Activated naive CD4-positive, alpha-beta T cell treated with anti-CD3 and anti-CD28 coated beads, Interleukin-2, amount 50 U/mL, for 24 hours (primary cell): ENCODE data around the gene FOXM1.

ENCODE experiments used
- H3K27ac Mint-ChIP-seq: one replicate; pipeline ENCODE4 v1.8.0; 2021; ENCODE audit warnings: mild to moderate bottlenecking, mixed read lengths
- H3K27me3 Mint-ChIP-seq: one replicate; pipeline ENCODE4 v1.8.0; 2021; ENCODE audit warnings: mixed read lengths
- H3K36me3 Mint-ChIP-seq: one replicate; pipeline ENCODE4 v1.8.0; 2021; ENCODE audit warnings: mixed read lengths
- H3K4me1 Mint-ChIP-seq: one replicate; pipeline ENCODE4 v1.8.0; 2021; ENCODE audit warnings: mixed read lengths
- H3K4me3 Mint-ChIP-seq: one replicate; pipeline ENCODE4 v1.8.0; 2021; ENCODE audit warnings: mild to moderate bottlenecking, mixed read lengths
- H3K9me3 Mint-ChIP-seq: one replicate; pipeline ENCODE4 v1.8.0; 2021; ENCODE audit warnings: mixed read lengths

The FOXM1 gene

GRCh38 chr12:2858334-2858733 lies 18.6 kb downstream of the FOXM1 start:
- Mint-ChIP-seq H3K4me1 (peaks cover 3% of the 10 kb centered on the region), H3K36me3 (peaks cover 1% of the 10 kb centered on the region), H3K9me3 (no peaks in the 10 kb centered on the region), H3K27ac (no peak overlapping the region), H3K27me3 (no peaks in the 10 kb centered on the region), H3K4me3 (no peak overlapping the region)

GRCh38 chr12:2857576-2857975 lies 19.4 kb downstream of the FOXM1 start:
- H3K9me3 Mint-ChIP-seq: no peaks in the 10 kb centered on the region
- H3K4me3 Mint-ChIP-seq: no peak overlapping the region
- H3K27ac Mint-ChIP-seq: no peak overlapping the region
- peaks cover 3% of the 10 kb centered on the region for H3K4me1 Mint-ChIP-seq
- peaks cover 1% of the 10 kb centered on the region for H3K36me3 Mint-ChIP-seq
- H3K27me3 Mint-ChIP-seq: no peaks in the 10 kb centered on the region

- Mint-ChIP-seq H3K4me1 (peaks cover 3% of the 10 kb centered on the region), H3K4me3 (no peak within 1 kb of the TSS), H3K27me3 (no peaks in the 10 kb centered on the region), H3K27ac (peak within 1 kb of the TSS; percentile 63), H3K9me3 (no peaks in the 10 kb centered on the region), H3K36me3 (peaks cover 1% of the 10 kb centered on the region)
Measured at GRCh38 chr12:2857021-2857431, 19.9 kb downstream of the FOXM1 start, which contains the start of gene TEX52. Gene TEX52, minus strand, starts transcription at chr12:2857039. Its CDS starts 13 bp downstream, at chr12:2857026.

GRCh38 chr12:2856051-2856450 lies 20.9 kb downstream of the FOXM1 start:
- Mint-ChIP-seq H3K4me3 (no peak overlapping the region), H3K27me3 (no peaks in the 10 kb centered on the region), H3K36me3 (peaks cover 1% of the 10 kb centered on the region), H3K4me1 (peaks cover 3% of the 10 kb centered on the region), H3K9me3 (no peaks in the 10 kb centered on the region), H3K27ac (peak overlapping the region; percentile 63)

- H3K27ac Mint-ChIP-seq: no peak overlapping the region
- H3K36me3 Mint-ChIP-seq: peaks cover 1% of the 10 kb centered on the region
Measured at GRCh38 chr12:2855546-2855945, 21.4 kb downstream of the FOXM1 start.

GRCh38 chr12:2854669-2855453 lies 22.1 kb downstream of the FOXM1 start:
- H3K36me3 Mint-ChIP-seq: peaks cover 1% of the 10 kb centered on the region
- no peak overlapping the region for H3K27ac Mint-ChIP-seq
- no peaks in the 10 kb centered on the region for H3K9me3 Mint-ChIP-seq
- peaks cover 3% of the 10 kb centered on the region for H3K4me1 Mint-ChIP-seq
- no peak overlapping the region for H3K4me3 Mint-ChIP-seq
- no peaks in the 10 kb centered on the region for H3K27me3 Mint-ChIP-seq

More at GRCh38 chr12:2855546-2855945, 21.4 kb downstream of the FOXM1 start:
- no peaks in the 10 kb centered on the region for H3K27me3 Mint-ChIP-seq
- no peaks in the 10 kb centered on the region for H3K9me3 Mint-ChIP-seq
- no peak overlapping the region for H3K4me3 Mint-ChIP-seq
- peaks cover 3% of the 10 kb centered on the region for H3K4me1 Mint-ChIP-seq

GRCh38 chr12:2853626-2854025 lies 23.3 kb downstream of the FOXM1 start:
- Mint-ChIP-seq H3K4me1 (peaks cover 3% of the 10 kb centered on the region), H3K27me3 (no peaks in the 10 kb centered on the region), H3K9me3 (no peaks in the 10 kb centered on the region), H3K36me3 (peaks cover 1% of the 10 kb centered on the region), H3K27ac (no peak overlapping the region), H3K4me3 (no peak overlapping the region)

GRCh38 chr12:2851931-2852330 lies 25.0 kb downstream of the FOXM1 start:
- no peak overlapping the region for H3K27ac Mint-ChIP-seq
- H3K36me3 Mint-ChIP-seq: peaks cover 4% of the 10 kb centered on the region
- H3K4me1 Mint-ChIP-seq: peaks cover 3% of the 10 kb centered on the region
- H3K9me3 Mint-ChIP-seq: no peaks in the 10 kb centered on the region
- H3K27me3 Mint-ChIP-seq: no peaks in the 10 kb centered on the region
- no peak overlapping the region for H3K4me3 Mint-ChIP-seq

- peaks cover 7% of the 10 kb centered on the region for H3K36me3 Mint-ChIP-seq
Measured at GRCh38 chr12:2845280-2845679, 31.7 kb downstream of the FOXM1 start.

GRCh38 chr12:2844786-2845185 lies 32.2 kb downstream of the FOXM1 start:
- H3K4me3 Mint-ChIP-seq: no peak overlapping the region
- H3K36me3 Mint-ChIP-seq: peaks cover 8% of the 10 kb centered on the region
- no peaks in the 10 kb centered on the region for H3K4me1 Mint-ChIP-seq
- H3K27me3 Mint-ChIP-seq: no peaks in the 10 kb centered on the region
- H3K9me3 Mint-ChIP-seq: no peaks in the 10 kb centered on the region
- no peak overlapping the region for H3K27ac Mint-ChIP-seq

More at GRCh38 chr12:2845280-2845679, 31.7 kb downstream of the FOXM1 start:
- Mint-ChIP-seq H3K27ac (no peak overlapping the region), H3K4me1 (no peaks in the 10 kb centered on the region), H3K9me3 (no peaks in the 10 kb centered on the region), H3K4me3 (no peak overlapping the region), H3K27me3 (no peaks in the 10 kb centered on the region)

- Mint-ChIP-seq H3K27ac (no peak overlapping the region), H3K4me1 (no peaks in the 10 kb centered on the region), H3K9me3 (no peaks in the 10 kb centered on the region), H3K27me3 (no peaks in the 10 kb centered on the region), H3K4me3 (no peak overlapping the region), H3K36me3 (peaks cover 14% of the 10 kb centered on the region)
Measured at GRCh38 chr12:2842948-2843347, 34.0 kb downstream of the FOXM1 start.

GRCh38 chr12:2841056-2841650 lies 35.8 kb downstream of the FOXM1 start:
- Mint-ChIP-seq H3K4me1 (peaks cover 5% of the 10 kb centered on the region), H3K9me3 (no peaks in the 10 kb centered on the region), H3K4me3 (no peak overlapping the region), H3K27ac (no peak overlapping the region), H3K27me3 (no peaks in the 10 kb centered on the region), H3K36me3 (peaks cover 12% of the 10 kb centered on the region)

- Mint-ChIP-seq H3K36me3 (peaks cover 14% of the 10 kb centered on the region), H3K27ac (no peak overlapping the region), H3K4me1 (peaks cover 13% of the 10 kb centered on the region), H3K27me3 (no peaks in the 10 kb centered on the region), H3K9me3 (no peaks in the 10 kb centered on the region), H3K4me3 (no peak overlapping the region)
Measured at GRCh38 chr12:2836574-2836973, 40.4 kb downstream of the FOXM1 start.

GRCh38 chr12:2835691-2836403 lies 41.1 kb downstream of the FOXM1 start:
- Mint-ChIP-seq H3K4me1 (peaks cover 13% of the 10 kb centered on the region), H3K27ac (no peak overlapping the region), H3K4me3 (no peak overlapping the region), H3K36me3 (peaks cover 16% of the 10 kb centered on the region), H3K27me3 (no peaks in the 10 kb centered on the region), H3K9me3 (no peaks in the 10 kb centered on the region)

GRCh38 chr12:2834581-2835491 lies 42.1 kb downstream of the FOXM1 start, which contains the start of gene NRIP2:
Gene NRIP2, minus strand, starts transcription at chr12:2835035. Its CDS starts 52 bp downstream, at chr12:2834983.
- Mint-ChIP-seq H3K27me3 (no peaks in the 10 kb centered on the region), H3K27ac (peak within 1 kb of the TSS; percentile 41), H3K4me1 (peaks cover 13% of the 10 kb centered on the region), H3K36me3 (peaks cover 18% of the 10 kb centered on the region), H3K9me3 (no peaks in the 10 kb centered on the region), H3K4me3 (no peak within 1 kb of the TSS)
